HL-60/S4 treated with phorbol 12-myristate 13-acetate at 8.2 ng/mL for 4 days and 3 days (cell line): ENCODE measurements around the gene HEG1.
"Not testable (repeated sequence)": the region's sequence is repeated elsewhere in the genome, so short reads cannot be mapped to it uniquely, and the experiment has no call there.

Source experiments
- in situ Hi-C: fragments of 300-500 bp; cut with MboI; formaldehyde crosslinking; loops from 2 replicates; pipeline ENCODE4 v1.15.0; 2022; ENCODE audit warnings: low sequenced_read_pairs

Gene HEG1

GRCh38 chr3:124965413-124965812, 90.4 kb downstream of the HEG1 start:
- in situ Hi-C loops, result no loop called here

GRCh38 chr3:124964387-124964786, 91.4 kb downstream of the HEG1 start:
- in situ Hi-C loops, result no loop called here

- in situ Hi-C loops, result no loop called here
Observed at GRCh38 chr3:124963755-124964154, 92.0 kb downstream of the HEG1 start.

GRCh38 chr3:124962403-124962940, 93.3 kb downstream of the HEG1 start:
- in situ Hi-C loops, result no loop called here

- in situ Hi-C loops, result no loop called here
Observed at GRCh38 chr3:124960698-124961097, 95.1 kb downstream of the HEG1 start.

GRCh38 chr3:124960105-124960504, 95.7 kb downstream of the HEG1 start:
- in situ Hi-C loops, result no loop called here

GRCh38 chr3:124957951-124958350, 97.8 kb downstream of the HEG1 start:
- in situ Hi-C loops, result not testable (repeated sequence)

GRCh38 chr3:124952282-124952855, 103.4 kb downstream of the HEG1 start:
- in situ Hi-C loops, result no loop called here

- in situ Hi-C loops, result no loop called here
Observed at GRCh38 chr3:124951511-124952281, 104.1 kb downstream of the HEG1 start.

- in situ Hi-C loops, result no loop called here
Observed at GRCh38 chr3:124950026-124950425, 105.8 kb downstream of the HEG1 start.

GRCh38 chr3:124942613-124943012, 113.2 kb downstream of the HEG1 start:
- in situ Hi-C loops, result no loop called here

- in situ Hi-C loops, result no loop called here
Observed at GRCh38 chr3:124941771-124942170, 114.0 kb downstream of the HEG1 start.

GRCh38 chr3:124939661-124940060, 116.1 kb downstream of the HEG1 start:
- in situ Hi-C loops, result no loop called here

GRCh38 chr3:124938896-124939295, 116.9 kb downstream of the HEG1 start:
- in situ Hi-C loops, result no loop called here

GRCh38 chr3:124937049-124937448, 118.7 kb downstream of the HEG1 start:
- in situ Hi-C loops, result no loop called here

- in situ Hi-C loops, result no loop called here
Observed at GRCh38 chr3:124935794-124936542, 119.8 kb downstream of the HEG1 start.

- in situ Hi-C loops, result no loop called here
Observed at GRCh38 chr3:124935264-124935663, 120.5 kb downstream of the HEG1 start.

GRCh38 chr3:124934577-124934976, 121.2 kb downstream of the HEG1 start, which contains the start of gene MUC13:
TSS of gene MUC13 (minus strand) at chr3:124934751. CDS start at chr3:124934712, 39 bp downstream.
- in situ Hi-C loops, result no loop called here

GRCh38 chr3:124928333-124929202, 127.2 kb downstream of the HEG1 start:
- in situ Hi-C loops, result no loop called here

- in situ Hi-C loops, result no loop called here
Observed at GRCh38 chr3:124927574-124928045, 128.2 kb downstream of the HEG1 start.
